A549 (cell line): ENCODE data around the gene SGSH.

ENCODE experiments used
- CHD2 ChIP-seq: fragments of 150-350 bp; IDR thresholded peaks from 2 replicates; pipeline ENCODE4 v1.6.1; 2014; ENCODE audit warnings: low read length; ENCODE audit not compliant: partially characterized antibody
- CTCF ChIP-seq: fragments of >200 bp; sonication (Bioruptor Twin); formaldehyde crosslinking; IDR thresholded peaks from 3 replicates; pipeline ENCODE4 v1.5.1; 2016
- EP300 ChIP-seq, 2 experiments: fragments of >200 bp; sonication (Bioruptor Twin); formaldehyde crosslinking; IDR thresholded peaks; 2 replicates in 1 of 2; 3 replicates in 1 of 2; pipeline ENCODE4 v1.6.1; 2016 to 2017
- HDAC2 ChIP-seq: fragments of 200-600 bp; sonication (generic); IDR thresholded peaks from 2 replicates; pipeline ENCODE4 v1.6.1; 2016
- JUN ChIP-seq, 2 experiments: fragments of >200 bp; sonication (Bioruptor Twin); formaldehyde crosslinking; IDR thresholded peaks; 2 replicates in 1 of 2; 3 replicates in 1 of 2; pipeline ENCODE4 v1.6.1; 2016 to 2017
- MAFK ChIP-seq: fragments of 450-650 bp; IDR thresholded peaks from 2 replicates; pipeline ENCODE4 v1.6.1; 2014; ENCODE audit not compliant: partially characterized antibody
- MAX ChIP-seq: IDR thresholded peaks from 2 replicates; pipeline ENCODE4 v1.6.1; 2012
- MAZ ChIP-seq: fragments of 150-350 bp; IDR thresholded peaks from 2 replicates; pipeline ENCODE4 v1.6.1; 2014; ENCODE audit warnings: antibody characterized with exemption, low read depth, low read length, borderline replicate concordance
- NPAS2 ChIP-seq: fragments of 250-450 bp; sonication (Bioruptor Pico); IDR thresholded peaks from 2 replicates; pipeline ENCODE4 v1.8.0; 2022; ENCODE audit warnings: mild to moderate bottlenecking, moderate library complexity, borderline replicate concordance
- PBX3 ChIP-seq: IDR thresholded peaks from 2 replicates; pipeline ENCODE4 v1.6.1; 2012
- POLR2A ChIP-seq: IDR thresholded peaks from 2 replicates; pipeline ENCODE4 v1.6.1; 2012; ENCODE audit warnings: mild to moderate bottlenecking, low read length
- TP53 ChIP-seq: fragments of 250-450 bp; sonication (Bioruptor Pico); IDR thresholded peaks from 2 replicates; pipeline ENCODE4 v1.5.0; 2021; ENCODE audit warnings: mild to moderate bottlenecking, moderate library complexity
- ZFP36 ChIP-seq: fragments of 450-650 bp; IDR thresholded peaks from 2 replicates; pipeline ENCODE4 v1.6.1; 2014; ENCODE audit warnings: borderline replicate concordance; ENCODE audit not compliant: partially characterized antibody

DNA sequence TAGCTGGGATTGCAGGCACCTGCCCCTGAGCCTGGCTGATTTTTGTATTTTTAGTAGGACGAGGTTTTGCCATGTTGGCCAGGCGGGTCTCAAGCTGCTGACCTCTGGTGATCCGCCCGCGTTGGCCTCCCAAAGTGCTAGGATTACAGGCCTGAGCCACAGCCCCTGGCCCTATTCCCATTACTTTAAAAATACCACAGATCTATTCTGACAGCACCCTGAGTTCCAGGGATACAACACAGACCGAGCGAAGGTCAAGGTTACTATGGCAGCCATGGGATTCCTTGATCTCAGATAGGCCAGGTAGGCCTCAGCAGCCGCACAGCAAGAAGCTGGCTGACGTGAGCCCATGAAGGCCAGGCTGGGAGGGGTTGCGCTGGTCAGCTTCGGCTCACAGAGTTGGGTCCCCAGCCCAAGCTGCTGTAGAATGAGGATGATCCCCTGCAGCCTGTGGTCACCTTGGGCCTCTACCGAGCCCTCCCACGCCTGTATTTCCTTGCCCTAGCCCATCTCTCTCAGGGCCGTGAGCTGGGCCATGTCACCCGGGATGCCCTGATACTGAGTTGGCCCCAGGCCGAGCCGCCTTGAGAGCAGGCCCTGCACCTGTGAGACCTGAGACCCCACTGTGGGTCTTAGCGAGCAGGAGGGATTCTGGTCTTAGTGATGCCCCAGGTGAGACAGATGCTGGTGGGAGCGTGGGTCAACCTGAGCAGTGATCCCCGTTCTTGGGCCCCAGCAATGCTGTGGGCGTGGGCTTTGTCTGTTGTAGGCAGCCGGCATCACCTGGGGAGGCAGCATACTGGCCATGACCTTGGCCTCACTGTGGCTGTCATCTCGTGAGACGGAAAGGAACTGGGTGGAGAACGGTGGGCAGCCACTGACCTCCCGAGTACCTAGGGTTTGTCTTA, 23.6 kb upstream of the SGSH start:
- TF ChIP-seq CHD2 (no peak), MAX (no peak), TP53 (CRISPR knock-in tag) (no peak), EP300 (IDR thresholded peaks at IDR 0.05) (no peak), CTCF (no peak), HDAC2 (no peak), PBX3 (no peak), ZFP36 (no peak), POLR2A (no peak), MAFK (no peak), MAZ (no peak), NPAS2 (CRISPR knock-in tag) (no peak), JUN (IDR thresholded peaks at IDR 0.05) (no peak)
